BJ (cell line): ENCODE measurements around the gene PUS7. TPM values are rescaled to one million over a fixed set of nuclear protein-coding genes. Genes with fewer than 3 reads are reported as not detected.
"Not testable (repeated sequence)": the region's sequence is repeated elsewhere in the genome, so short reads cannot be mapped to it uniquely, and the experiment has no call there.

Source experiments
- CTCF ChIA-PET: fragments of 350-600 bp; formaldehyde crosslinking; extraction: SDS; loops from one replicate; lab custom pipeline; 2021; ENCODE audit warnings: antibody characterized with exemption, inconsistent platforms; lab: Yijun Ruan, JAX
- POLR2A ChIA-PET: fragments of 300-600 bp; sonication (Branson Sonifier 250); formaldehyde crosslinking; extraction: SDS; loops from one replicate; lab custom pipeline; 2021; ENCODE audit warnings: antibody characterized with exemption; lab: Charles Lee
- DNase-seq: peaks from one replicate; pipeline ENCODE4 v3.0.0-alpha.2; 2011; ENCODE audit warnings: low read depth
- H3K27me3 ChIP-seq: 2 replicates; pipeline ENCODE4 v1.6.0; 2011; ENCODE audit warnings: low read length; ENCODE audit not compliant: control insufficient read depth, insufficient read depth
- H3K36me3 ChIP-seq: 2 replicates; pipeline ENCODE4 v1.5.1; 2011; ENCODE audit warnings: low read length; ENCODE audit not compliant: control insufficient read depth, insufficient read depth
- H3K4me3 ChIP-seq: 2 replicates; pipeline ENCODE4 v1.5.1; 2011; ENCODE audit warnings: low read depth, mild to moderate bottlenecking, control low read depth, low read length
- CTCF ChIP-seq: IDR thresholded peaks from 2 replicates; pipeline ENCODE4 v1.5.1; 2011; ENCODE audit warnings: low read depth, mild to moderate bottlenecking, control low read depth, inconsistent platforms, low read length, moderate library complexity; ENCODE audit not compliant: insufficient read depth
- polyA plus RNA-seq: library from polyadenylated mRNA; depleted of rRNA; stranded (reverse); fragments of >200 nt; gene quantifications from 2 replicates; pipeline ENCODE4 v1.2.3, GENCODE V29; 2011; rRNA removed

The PUS7 gene
- polyA plus RNA-seq, 1 experiment: 5.2 TPM

DNA sequence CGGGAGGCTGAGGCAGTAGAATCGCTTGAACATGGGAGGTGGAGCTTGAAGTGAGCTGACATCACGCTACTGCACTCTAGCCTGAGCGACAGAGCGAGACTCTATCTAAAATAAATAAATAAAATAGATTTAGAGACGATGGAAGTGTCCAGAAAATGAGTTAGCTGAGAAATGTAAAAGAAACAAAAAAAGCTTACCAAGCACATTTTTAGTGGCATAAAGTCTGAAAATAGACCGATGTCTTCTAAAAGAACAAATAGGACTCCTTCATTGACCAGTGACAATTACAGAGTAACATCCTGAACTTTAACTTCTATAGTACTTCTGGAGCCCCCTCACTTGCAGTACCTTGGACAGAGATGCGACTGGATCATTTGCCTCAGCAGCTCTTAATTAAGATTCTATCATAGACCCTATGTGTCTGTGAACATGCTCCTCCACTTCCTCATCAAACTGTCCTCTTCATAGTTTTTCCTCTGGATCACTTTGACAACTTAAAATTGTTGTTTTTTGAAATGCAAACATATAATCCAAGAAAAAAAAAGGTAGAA lies 108.1 kb downstream of the PUS7 start:
- CTCF ChIA-PET: interaction anchor here (0.7 to 2.9 kb wide), 3 partner anchors 12 to 16 kb away, joined by 3 to 11 read pairs (median 7); no protein-coding TSS in a partner anchor

GRCh38 chr7:105410774-105411173 lies 111.3 kb downstream of the PUS7 start:
- H3K4me3 ChIP-seq, CTCF ChIA-PET, DNase-seq, POLR2A ChIA-PET, H3K27me3 ChIP-seq, H3K36me3 ChIP-seq: not testable (repeated sequence)

More for the DNA sequence above, 108.1 kb downstream of the PUS7 start:
- no peaks in the 10 kb centered on the region for H3K36me3 ChIP-seq
- POLR2A ChIA-PET: no interaction called here
- no peak for DNase-seq
- no peak for TF ChIP-seq CTCF
- H3K4me3 ChIP-seq: no peak overlapping the region
- H3K27me3 ChIP-seq: peaks cover 2% of the 10 kb centered on the region; the same call in 1 of the 2 replicates

- CTCF ChIA-PET: interaction anchor here (1.0 to 1.2 kb wide), 2 partner anchors 10 to 77 kb away, joined by 3 to 4 read pairs; no protein-coding TSS in a partner anchor
- POLR2A ChIA-PET, DNase-seq, H3K36me3 ChIP-seq, H3K4me3 ChIP-seq, H3K27me3 ChIP-seq: not testable (repeated sequence)
These were observed 112.3 kb downstream of the PUS7 start for GRCh38 chr7:105409775-105410174.

DNA sequence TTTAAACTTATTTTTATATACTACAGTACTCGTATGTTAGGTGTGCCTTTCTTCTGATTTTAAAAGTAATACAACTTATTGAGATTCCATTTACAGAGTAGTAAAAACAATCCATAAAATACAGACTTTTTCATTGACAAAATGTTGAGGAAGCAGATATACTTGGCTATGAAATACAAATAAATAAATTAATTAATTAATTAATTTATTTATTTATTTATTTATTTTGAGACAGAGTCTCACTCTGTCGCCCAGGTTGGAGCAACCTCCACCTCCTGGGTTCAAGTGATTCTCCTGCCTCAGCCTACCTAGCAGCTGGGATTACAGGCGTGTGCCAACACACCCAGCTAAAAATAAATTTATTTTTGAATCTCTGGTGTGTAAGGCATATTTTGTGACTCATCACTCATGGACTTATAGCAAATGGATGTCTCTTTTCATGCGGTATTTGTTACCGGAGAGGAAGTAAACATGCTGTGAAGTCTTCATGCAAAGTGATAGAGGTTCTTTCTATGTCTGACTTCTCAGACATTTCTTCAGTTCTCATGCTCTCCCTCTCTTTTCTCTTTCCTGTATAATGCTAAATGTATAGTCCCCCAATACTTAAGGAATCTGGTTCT lies 113.2 kb downstream of the PUS7 start:
- no peak for TF ChIP-seq CTCF
- POLR2A ChIA-PET: no interaction called here
- H3K27me3 ChIP-seq: no peaks in the 10 kb centered on the region
- no peak for DNase-seq
- no peak overlapping the region for H3K4me3 ChIP-seq
- no peaks in the 10 kb centered on the region for H3K36me3 ChIP-seq
- CTCF ChIA-PET: interaction anchor here (1.0 to 1.2 kb wide), 3 partner anchors 9 to 78 kb away, joined by 3 to 4 read pairs (median 3); no protein-coding TSS in a partner anchor

Other genes with a start within 250 kb of the PUS7 start
- 10.8 and 18.1 TPM in 2 replicates for gene SRPK2, start 133.3 kb downstream of the PUS7 start, polyA plus RNA-seq
- 11.0 and 19.8 TPM in 2 replicates for gene RINT1, start 9.9 kb upstream of the PUS7 start, polyA plus RNA-seq
- not detected in 2 replicates for gene EFCAB10, start 59.2 kb upstream of the PUS7 start, polyA plus RNA-seq